C1 segment of cervical spinal cord (tissue), 14 donors: ENCODE measurements around the gene EPHB4.
"Not testable (repeated sequence)": the region's sequence is repeated elsewhere in the genome, so short reads cannot be mapped to it uniquely, and the experiment has no call there.

Experiments used
- DNase-seq, 14 donors: peaks; one replicate each; lab custom pipeline; 2025; lab: John Stamatoyannopoulos, UW

EPHB4 gene

GRCh38 chr7:100791881-100792666 is 35.2 kb downstream of the EPHB4 start:
- DNase-seq: no peak

DNA sequence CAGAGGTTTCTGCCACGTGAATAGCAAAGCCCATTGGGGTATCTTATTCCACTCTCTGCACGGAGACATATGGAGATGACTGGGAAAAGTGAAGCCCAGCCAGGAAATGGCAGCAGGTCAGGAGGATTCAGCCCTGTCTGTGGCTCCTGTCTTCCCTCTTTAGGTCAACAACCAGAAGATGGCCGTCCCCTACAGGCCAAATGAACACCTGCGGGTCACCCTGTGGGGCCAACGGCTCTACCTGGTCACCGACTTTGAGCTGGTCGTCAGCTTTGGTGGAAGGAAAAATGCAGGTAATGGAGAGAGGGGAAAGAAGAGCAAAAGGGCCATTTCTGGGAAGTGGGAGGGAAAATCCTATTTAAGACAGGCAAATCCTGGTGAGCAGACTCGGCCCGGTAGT is 38.3 kb downstream of the EPHB4 start:
- DNase-seq: no peak

DNA sequence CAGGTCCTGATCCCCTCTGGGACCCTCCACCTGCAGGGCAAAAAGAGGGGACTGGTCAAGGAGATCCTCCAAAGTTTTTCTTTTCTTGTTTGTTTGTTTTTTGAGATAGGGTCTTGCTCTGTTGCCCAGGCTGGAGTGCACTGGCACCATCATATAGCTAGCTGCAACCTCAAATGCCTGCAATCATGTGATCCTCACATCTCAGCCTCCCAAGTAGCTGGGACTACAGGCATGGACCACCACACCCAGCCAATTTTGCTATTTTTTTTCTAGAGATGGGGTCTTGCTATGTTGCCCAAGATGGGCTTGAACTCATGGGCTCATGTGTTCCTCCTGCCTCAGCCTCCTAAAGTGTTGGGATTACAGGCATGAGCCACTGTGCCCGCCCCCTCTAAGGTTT is 41.0 kb downstream of the EPHB4 start:
- no peak for DNase-seq

- no peak for DNase-seq
Measured at GRCh38 chr7:100785878-100786277, 41.4 kb downstream of the EPHB4 start.

- no peak for DNase-seq
Measured at GRCh38 chr7:100783804-100784203, 43.5 kb downstream of the EPHB4 start.

DNA sequence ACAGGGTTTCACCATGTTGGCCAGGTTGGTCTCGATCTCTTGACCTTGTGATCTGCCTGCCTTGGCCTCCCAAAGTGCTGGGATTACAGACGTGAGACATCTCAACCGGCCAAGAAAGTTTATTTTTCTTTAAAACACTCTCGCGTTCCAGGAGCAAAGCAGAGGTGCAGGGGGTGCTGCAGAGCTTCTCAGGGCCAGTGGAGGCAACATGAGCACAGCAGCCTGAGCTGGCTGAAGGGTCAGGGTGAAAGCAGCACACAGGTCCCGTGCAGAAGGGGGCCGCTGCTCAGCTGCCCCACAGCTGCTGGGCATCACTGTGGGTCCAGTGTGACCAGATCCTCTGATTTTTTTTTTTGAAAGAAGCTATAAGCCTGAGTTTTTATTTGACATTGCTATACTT is 46.1 kb downstream of the EPHB4 start:
- no peak for DNase-seq

DNA sequence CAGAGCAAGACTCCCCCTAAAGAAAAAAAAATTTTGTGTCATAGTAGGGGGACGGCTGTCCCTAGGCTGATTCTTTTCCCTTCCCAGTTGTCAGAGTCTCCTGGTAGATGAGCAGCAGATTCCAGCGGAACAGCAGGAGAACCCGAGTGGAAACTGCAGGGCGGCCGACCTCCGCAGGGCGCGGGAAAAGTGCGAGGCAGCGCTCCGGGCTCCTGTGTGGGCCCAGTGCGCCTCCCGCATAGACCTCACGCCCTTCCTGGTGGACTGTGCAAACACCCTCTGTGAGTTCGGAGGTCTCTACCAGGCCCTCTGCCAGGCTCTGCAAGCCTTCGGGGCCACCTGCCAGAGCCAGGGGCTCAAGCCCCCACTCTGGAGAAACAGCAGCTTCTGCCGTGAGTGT is 48.0 kb downstream of the EPHB4 start:
- no peak for DNase-seq

GRCh38 chr7:100778061-100778621 is 49.2 kb downstream of the EPHB4 start:
- no peak for DNase-seq

DNA sequence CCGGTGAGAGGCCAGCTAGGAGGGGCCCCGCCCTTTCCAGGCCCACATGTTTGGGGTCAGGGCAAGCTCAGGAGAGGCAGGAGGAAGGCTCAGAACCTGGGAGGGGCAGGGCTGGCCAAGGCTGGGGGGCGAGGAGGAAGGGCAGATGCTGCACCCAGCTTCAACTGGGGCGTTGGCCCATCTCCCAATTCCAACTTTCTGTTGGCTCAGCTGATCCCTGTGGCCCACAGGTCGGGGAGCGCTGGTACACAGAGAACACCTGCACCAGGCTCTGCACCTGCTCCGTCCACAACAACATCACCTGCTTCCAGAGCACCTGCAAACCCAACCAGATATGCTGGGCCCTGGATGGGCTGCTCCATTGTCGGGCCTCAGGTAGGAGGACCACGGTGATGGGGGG is 53.8 kb downstream of the EPHB4 start:
- DNase-seq: no peak

DNA sequence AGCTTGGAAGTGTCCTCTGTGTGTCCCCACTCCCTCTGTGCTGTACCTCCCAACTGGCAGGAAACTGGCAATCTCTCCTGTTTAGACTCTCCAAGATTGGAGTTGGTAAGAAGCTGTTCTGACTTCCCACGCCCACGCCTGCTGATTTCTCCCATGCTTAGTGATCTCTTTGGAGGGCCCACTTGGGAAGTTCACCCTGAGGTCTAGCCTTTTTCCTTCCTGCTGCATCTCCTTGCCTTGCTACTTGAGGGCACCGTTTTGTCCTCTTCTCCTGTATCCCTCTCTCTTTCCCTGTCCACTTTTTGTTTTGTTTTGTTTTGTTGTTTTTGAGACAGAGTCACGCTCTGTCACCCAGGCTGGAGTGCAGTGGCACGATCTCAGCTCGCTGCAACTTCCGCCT is 58.5 kb downstream of the EPHB4 start:
- no peak for DNase-seq

GRCh38 chr7:100765250-100765649 is 62.1 kb downstream of the EPHB4 start:
- no peak for DNase-seq

- no peak for DNase-seq
Measured at GRCh38 chr7:100764841-100765240, 62.5 kb downstream of the EPHB4 start.

GRCh38 chr7:100763556-100764140 is 63.7 kb downstream of the EPHB4 start:
- no peak for DNase-seq

GRCh38 chr7:100762841-100763240 is 64.5 kb downstream of the EPHB4 start:
- DNase-seq: not testable (repeated sequence)

DNA sequence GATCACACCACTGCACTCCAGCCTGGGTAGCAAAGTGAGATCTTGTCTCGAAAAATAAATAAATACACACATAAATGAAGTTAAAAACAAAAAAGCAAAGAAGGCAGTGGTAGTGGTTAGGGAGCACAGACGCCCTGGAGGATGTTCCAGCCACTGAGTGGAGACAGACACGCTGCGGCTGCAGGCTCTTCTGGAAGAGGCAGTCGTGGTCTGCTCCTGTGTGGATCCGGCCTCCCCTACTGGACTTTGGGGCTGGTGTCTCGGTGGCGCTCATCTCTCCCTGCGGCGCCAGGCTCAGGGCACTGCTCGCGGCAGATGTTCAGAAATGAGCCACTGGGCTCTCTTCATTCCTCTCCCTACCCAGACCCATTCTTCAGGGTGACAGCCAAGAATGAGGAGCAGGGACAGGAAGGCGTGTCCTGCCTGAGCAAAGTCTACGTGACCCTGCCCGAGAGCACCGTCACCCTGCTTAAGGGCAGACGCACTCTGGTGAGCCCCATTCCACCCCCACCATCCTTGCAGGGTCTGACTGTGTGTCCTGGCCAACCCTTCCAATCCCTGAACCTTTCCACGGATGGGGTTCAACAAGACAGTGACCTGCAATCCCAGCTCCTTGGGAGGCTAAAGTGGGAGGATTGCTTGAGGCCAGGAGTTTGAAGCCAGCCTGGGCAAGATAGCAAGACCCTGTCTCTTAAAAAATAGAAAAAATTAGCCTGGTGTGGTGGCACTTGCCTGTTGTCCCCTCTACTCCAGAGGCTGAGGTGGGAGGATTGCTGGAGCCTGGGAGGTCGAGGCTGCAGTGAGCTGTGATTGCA is 67.8 kb downstream of the EPHB4 start:
- DNase-seq: no peak

DNA sequence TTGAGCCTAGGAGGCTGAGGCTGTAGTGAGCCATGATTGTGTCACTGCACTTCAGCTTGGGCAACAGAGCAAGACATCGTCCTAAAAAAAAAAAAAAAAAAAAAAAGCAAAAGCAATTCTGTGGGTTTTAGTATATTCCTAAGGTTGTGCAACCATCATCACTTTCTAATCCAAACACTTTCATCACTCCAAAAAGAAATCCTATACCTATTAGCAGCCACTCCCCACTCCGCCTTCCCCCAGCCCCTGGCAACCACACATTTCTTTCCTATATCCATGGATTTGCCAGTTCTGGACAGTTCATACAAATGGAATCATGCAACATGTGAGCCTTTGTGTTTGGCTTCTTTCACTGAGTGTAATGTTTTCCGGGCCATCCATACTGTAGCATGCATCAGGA is 73.6 kb downstream of the EPHB4 start:
- no peak for DNase-seq

GRCh38 chr7:100752994-100753393 is 74.3 kb downstream of the EPHB4 start:
- DNase-seq: no peak
